ENCODE results near the gene ARL8A. TPM values are rescaled to one million over a fixed set of nuclear protein-coding genes. Genes with fewer than 3 reads are reported as not detected.

Gene ARL8A
- total and polyA plus RNA-seq, 2 experiments from 2014 or later = 30.3 to 32.7 TPM

DNA sequence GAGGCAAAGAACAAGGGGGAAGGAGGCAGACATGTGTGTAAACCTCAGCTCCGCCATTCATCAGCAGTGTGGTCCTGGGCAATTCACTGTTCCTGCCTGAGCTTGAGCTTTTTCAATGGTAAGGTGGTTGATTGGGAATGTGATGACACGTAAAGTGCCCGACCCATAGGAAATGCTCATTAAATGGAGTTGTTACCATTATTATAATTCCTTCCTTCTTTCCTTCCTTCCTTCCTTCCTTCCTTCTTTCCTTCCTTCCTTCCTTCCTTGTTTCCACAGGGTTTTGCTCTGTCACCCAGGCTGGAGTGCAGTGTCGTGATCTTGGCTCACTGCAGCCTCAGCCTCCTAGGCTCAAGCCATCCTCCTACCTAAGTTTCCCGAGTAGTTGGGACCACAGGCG, 17.5 kb downstream of the ARL8A start (continued):
- TF ChIP-seq REST (IDR thresholded peaks at IDR 0.05; ENCODE audit: unreplicated experiment) (no peak), ZNF114 (CRISPR knock-in tag; IDR thresholded peaks at IDR 0.05) (no peak), JUNB (IDR thresholded peaks at IDR 0.05; ENCODE audit: unreplicated experiment) (no peak)

- peaks cover 13% of the 10 kb centered on the region for H3K27me3 Mint-ChIP-seq (ENCODE audit: insufficient read depth, low read depth, poor library complexity)
- no peaks in the 10 kb centered on the region for H3K9me2 ChIP-seq (ENCODE audit: insufficient read depth)
- ATAC-seq (no peak), DNase-seq (ENCODE audit: low spot score) (no peak)
- no peaks in the 10 kb centered on the region for H3F3A ChIP-seq (replicated peaks; ENCODE audit: low read depth)
- no peak overlapping the region for H3K4me3 Mint-ChIP-seq
- no peaks in the 10 kb centered on the region for H4K20me1 ChIP-seq (replicated peaks; ENCODE audit: insufficient read depth)
- no peak overlapping the region for H3K27ac Mint-ChIP-seq
- no peak overlapping the region for H3K27ac ChIP-seq (ENCODE audit: low read depth)
- no peaks in the 10 kb centered on the region for H3K79me2 ChIP-seq (replicated peaks; ENCODE audit: insufficient read depth)
- H3K36me3 Mint-ChIP-seq (ENCODE audit: low read depth) = no peaks in the 10 kb centered on the region; the same call in 2 of the 3 replicates
- no peak overlapping the region for H3K4me2 ChIP-seq
- H3K4me3 ChIP-seq = no peak overlapping the region
- H3K4me1 Mint-ChIP-seq = peaks cover 10% of the 10 kb centered on the region
- H3K4me1 ChIP-seq (ENCODE audit: insufficient read depth) = no peaks in the 10 kb centered on the region
- H2AFZ ChIP-seq = no peak overlapping the region
- H3K27me3 ChIP-seq (ENCODE audit: insufficient read depth) = no peaks in the 10 kb centered on the region
- no peaks in the 10 kb centered on the region for H3K36me3 ChIP-seq (ENCODE audit: insufficient read depth)
- no peaks in the 10 kb centered on the region; the same call in 2 of the 3 replicates for H3K9me3 Mint-ChIP-seq
- TF ChIP-seq, protein P1, sequence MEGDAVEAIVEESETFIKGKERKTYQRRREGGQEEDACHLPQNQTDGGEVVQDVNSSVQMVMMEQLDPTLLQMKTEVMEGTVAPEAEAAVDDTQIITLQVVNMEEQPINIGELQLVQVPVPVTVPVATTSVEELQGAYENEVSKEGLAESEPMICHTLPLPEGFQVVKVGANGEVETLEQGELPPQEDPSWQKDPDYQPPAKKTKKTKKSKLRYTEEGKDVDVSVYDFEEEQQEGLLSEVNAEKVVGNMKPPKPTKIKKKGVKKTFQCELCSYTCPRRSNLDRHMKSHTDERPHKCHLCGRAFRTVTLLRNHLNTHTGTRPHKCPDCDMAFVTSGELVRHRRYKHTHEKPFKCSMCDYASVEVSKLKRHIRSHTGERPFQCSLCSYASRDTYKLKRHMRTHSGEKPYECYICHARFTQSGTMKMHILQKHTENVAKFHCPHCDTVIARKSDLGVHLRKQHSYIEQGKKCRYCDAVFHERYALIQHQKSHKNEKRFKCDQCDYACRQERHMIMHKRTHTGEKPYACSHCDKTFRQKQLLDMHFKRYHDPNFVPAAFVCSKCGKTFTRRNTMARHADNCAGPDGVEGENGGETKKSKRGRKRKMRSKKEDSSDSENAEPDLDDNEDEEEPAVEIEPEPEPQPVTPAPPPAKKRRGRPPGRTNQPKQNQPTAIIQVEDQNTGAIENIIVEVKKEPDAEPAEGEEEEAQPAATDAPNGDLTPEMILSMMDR (conservative IDR thresholded peaks at IDR 0.05; ENCODE audit: low read depth in 2 of 2) = no peak
- TF ChIP-seq, protein P2, sequence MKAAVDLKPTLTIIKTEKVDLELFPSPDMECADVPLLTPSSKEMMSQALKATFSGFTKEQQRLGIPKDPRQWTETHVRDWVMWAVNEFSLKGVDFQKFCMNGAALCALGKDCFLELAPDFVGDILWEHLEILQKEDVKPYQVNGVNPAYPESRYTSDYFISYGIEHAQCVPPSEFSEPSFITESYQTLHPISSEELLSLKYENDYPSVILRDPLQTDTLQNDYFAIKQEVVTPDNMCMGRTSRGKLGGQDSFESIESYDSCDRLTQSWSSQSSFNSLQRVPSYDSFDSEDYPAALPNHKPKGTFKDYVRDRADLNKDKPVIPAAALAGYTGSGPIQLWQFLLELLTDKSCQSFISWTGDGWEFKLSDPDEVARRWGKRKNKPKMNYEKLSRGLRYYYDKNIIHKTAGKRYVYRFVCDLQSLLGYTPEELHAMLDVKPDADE (IDR thresholded peaks at IDR 0.05) = no peak
- no peak for TF ChIP-seq EZH2 (IDR thresholded peaks at IDR 0.05; ENCODE audit: low read depth, unreplicated experiment)
- TF ChIP-seq JUNB (IDR thresholded peaks at IDR 0.05; ENCODE audit: unreplicated experiment) = no peak
- no peak for TF ChIP-seq REST (IDR thresholded peaks at IDR 0.05; ENCODE audit: unreplicated experiment)
- no peak for TF ChIP-seq STAT1 (IDR thresholded peaks at IDR 0.05; ENCODE audit: unreplicated experiment)
- TF ChIP-seq ZNF331 (CRISPR knock-in tag; IDR thresholded peaks at IDR 0.05; ENCODE audit: low read depth) = no peak
- TF ChIP-seq CREB1 (CRISPR knock-in tag; IDR thresholded peaks at IDR 0.05; ENCODE audit: low read depth) = no peak
- TF ChIP-seq NANOG (IDR thresholded peaks at IDR 0.05; ENCODE audit: borderline replicate concordance) = no peak
- TF ChIP-seq EZH2phosphoT487 (IDR thresholded peaks at IDR 0.05; ENCODE audit: unreplicated experiment) = no peak
Observed at GRCh38 chr1:202126426-202126825, 18.1 kb downstream of the ARL8A start.
